ENCODE measurements around the gene CCT7. TPM values are rescaled to one million over a fixed set of nuclear protein-coding genes. Genes with fewer than 3 reads are reported as not detected.
A peak's percentile ranks its signal among the peaks of the same experiment; 100 is the strongest.

Gene CCT7
- total RNA-seq, 1 experiment from 2014 or later, result 982 TPM

DNA sequence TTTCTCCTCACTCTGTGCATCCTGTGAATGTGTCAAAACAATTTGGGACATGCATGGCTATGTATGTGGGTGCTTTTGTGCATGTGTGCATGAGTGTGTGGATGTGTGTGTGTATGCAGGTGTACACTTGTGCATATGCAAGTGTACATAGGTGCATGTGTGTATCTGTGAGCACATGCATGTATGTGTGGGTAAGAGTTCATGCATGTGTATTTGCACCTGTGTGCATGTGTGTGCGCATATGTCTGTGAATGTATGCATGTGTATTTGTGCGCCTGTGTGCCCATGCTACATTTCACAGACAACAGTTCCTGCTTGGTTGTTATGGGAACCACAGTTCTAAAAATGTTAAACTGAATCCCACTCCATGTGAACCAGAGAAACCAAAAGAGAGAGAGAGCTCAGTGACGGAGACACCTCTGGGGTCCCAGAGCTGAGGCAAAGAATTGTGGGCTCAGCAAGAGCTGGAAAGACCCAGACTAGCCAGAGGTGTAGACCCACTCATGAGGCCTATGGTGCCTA, 52.1 kb downstream of the CCT7 start:
- in situ Hi-C loops (cut with HindIII; ENCODE audit: low sequenced_read_pairs), result no loop called here
- DNase-seq (ENCODE audit: low spot score), result no peak

- in situ Hi-C loops (cut with HindIII; ENCODE audit: low sequenced_read_pairs), result no loop called here
- DNase-seq (ENCODE audit: low spot score), result no peak
Observed at GRCh38 chr2:73289304-73289703, 55.2 kb downstream of the CCT7 start.

GRCh38 chr2:73290049-73290839, 56.1 kb downstream of the CCT7 start:
- peak; percentile 94 for DNase-seq (ENCODE audit: low spot score)
- in situ Hi-C loops (cut with HindIII; ENCODE audit: low sequenced_read_pairs), result loop anchor here (5.0 kb wide), 1 partner anchor 53 kb away; no protein-coding TSS in a partner anchor

GRCh38 chr2:73291093-73291460, 57.0 kb downstream of the CCT7 start:
- no peak for DNase-seq (ENCODE audit: low spot score)
- in situ Hi-C loops (cut with HindIII; ENCODE audit: low sequenced_read_pairs), result loop anchor here (5.0 kb wide), 1 partner anchor 54 kb away; no protein-coding TSS in a partner anchor

GRCh38 chr2:73291461-73292315, 57.6 kb downstream of the CCT7 start:
- DNase-seq (ENCODE audit: low spot score), result no peak
- in situ Hi-C loops (cut with HindIII; ENCODE audit: low sequenced_read_pairs), result loop anchor here (5.0 kb wide), 1 partner anchor 54 kb away; no protein-coding TSS in a partner anchor

- no peak for DNase-seq (ENCODE audit: low spot score)
- in situ Hi-C loops (cut with HindIII; ENCODE audit: low sequenced_read_pairs), result loop anchor here (5.0 kb wide), 1 partner anchor 55 kb away; no protein-coding TSS in a partner anchor
Observed at GRCh38 chr2:73292316-73292905, 58.3 kb downstream of the CCT7 start.

GRCh38 chr2:73292906-73293533, 58.9 kb downstream of the CCT7 start:
- DNase-seq (ENCODE audit: low spot score), result peak; percentile 21
- in situ Hi-C loops (cut with HindIII; ENCODE audit: low sequenced_read_pairs), result loop anchor here (5.0 kb wide), 1 partner anchor 56 kb away; no protein-coding TSS in a partner anchor

- DNase-seq (ENCODE audit: low spot score), result peak; percentile 95
- in situ Hi-C loops (cut with HindIII; ENCODE audit: low sequenced_read_pairs), result loop anchor here (5.0 kb wide), 1 partner anchor 56 kb away; no protein-coding TSS in a partner anchor
Observed at GRCh38 chr2:73293534-73294171, 59.5 kb downstream of the CCT7 start, which contains the start of gene EGR4. Gene EGR4, minus strand, starts transcription at chr2:73293548. Its CDS starts 231 bp downstream, at chr2:73293317.

GRCh38 chr2:73294239-73294638, 60.1 kb downstream of the CCT7 start:
- DNase-seq (ENCODE audit: low spot score), result no peak
- in situ Hi-C loops (cut with HindIII; ENCODE audit: low sequenced_read_pairs), result loop anchor here (5.0 kb wide), 1 partner anchor 57 kb away; no protein-coding TSS in a partner anchor

GRCh38 chr2:73295751-73296400, 61.8 kb downstream of the CCT7 start:
- in situ Hi-C loops (cut with HindIII; ENCODE audit: low sequenced_read_pairs), result no loop called here
- peak; percentile 98 for DNase-seq (ENCODE audit: low spot score)

- DNase-seq (ENCODE audit: low spot score), result peak; percentile 77
- in situ Hi-C loops (cut with HindIII; ENCODE audit: low sequenced_read_pairs), result no loop called here
Observed at GRCh38 chr2:73297151-73297559, 63.0 kb downstream of the CCT7 start.

DNA sequence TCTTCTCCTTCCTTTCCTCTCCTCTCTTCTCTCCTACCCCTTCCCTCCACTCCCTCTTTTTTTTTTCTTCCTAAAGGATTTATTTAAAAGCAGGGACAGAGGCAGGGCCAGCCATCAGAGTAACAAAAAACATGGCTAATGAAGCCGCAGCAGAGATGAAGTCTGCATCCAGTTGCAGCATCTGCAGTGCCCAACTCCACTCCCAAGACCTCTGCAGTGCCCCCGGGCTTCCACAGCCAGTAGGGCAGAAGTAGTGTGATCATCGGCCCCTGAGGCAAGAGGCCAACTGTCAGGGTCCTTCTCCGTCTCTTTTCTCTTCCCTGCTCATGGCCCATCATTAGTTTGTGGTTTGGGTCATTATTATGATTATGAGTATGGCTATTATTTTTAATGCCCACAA, 63.5 kb downstream of the CCT7 start:
- no peak for DNase-seq (ENCODE audit: low spot score)
- in situ Hi-C loops (cut with HindIII; ENCODE audit: low sequenced_read_pairs), result no loop called here

GRCh38 chr2:73300926-73301325, 66.8 kb downstream of the CCT7 start:
- in situ Hi-C loops (cut with HindIII; ENCODE audit: low sequenced_read_pairs), result no loop called here
- DNase-seq (ENCODE audit: low spot score), result peak; percentile 65

DNA sequence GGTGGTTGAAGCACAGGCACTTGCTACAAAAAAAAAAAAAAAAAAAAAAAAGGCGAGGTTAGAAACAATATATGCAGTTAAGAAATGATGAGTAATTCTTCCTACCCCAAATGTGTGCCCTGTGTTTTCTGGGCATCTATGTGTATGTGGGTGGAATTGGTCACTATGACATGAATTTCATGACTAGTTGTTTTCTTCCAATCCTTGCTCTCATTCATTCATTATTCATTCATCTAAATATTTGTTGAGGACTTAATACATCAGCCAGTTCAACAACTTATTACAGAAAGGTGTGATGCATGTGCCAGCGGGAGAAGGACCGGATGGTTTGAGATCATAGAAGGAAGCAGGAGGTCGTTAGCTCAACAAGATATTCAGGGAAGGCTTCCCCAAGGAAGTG, 67.5 kb downstream of the CCT7 start:
- no peak for DNase-seq (ENCODE audit: low spot score)
- in situ Hi-C loops (cut with HindIII; ENCODE audit: low sequenced_read_pairs), result no loop called here

Data from G401 (cell line).